Measurements from ENCODE around the gene CDC42BPA. TPM values are rescaled to one million over a fixed set of nuclear protein-coding genes. Genes with fewer than 3 reads are reported as not detected.

Gene CDC42BPA
- total and polyA plus RNA-seq, 2 of the 13 experiments (the other 11 are each of a cell fraction or from before 2014, with no cell fraction given): 6.5 to 16.0 TPM

DNA sequence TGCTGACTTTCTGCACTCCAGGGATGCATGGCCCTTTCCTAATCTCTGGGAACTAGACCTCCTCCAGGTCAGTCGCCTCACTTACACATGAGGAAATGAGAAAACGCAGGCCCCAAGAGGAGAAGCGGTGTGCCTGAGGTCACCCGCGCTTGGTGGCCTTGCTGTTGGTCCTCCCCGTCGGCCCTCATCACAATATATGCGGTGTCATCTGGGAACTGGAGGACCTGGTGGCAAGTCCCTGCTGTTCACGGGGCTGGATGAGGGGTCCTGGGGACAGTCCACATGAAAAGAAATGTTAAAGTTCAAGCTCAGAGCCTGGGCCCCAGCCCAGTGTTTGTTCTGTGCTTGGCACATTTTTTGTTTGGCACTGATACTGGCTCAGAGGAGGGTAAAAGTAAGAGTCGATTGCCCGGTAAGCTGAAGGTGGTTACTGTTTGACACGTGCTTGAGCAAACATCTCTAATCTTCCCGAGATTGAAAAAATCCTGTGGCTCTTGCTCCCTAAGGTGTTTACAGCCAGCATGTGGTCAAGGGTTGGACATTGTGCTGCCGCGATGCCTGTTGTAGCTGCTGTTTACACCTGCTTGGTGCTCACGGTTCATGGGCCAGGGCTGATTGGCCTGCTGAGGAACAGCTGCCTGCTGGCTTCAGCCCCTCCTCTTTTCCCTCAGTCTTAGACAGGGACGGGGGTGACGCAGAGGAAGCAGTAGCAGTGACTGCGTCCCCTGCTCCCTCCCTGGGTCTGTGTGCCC, 373.0 kb downstream of the CDC42BPA start (continued):
- TF ChIP-seq, protein P1, sequence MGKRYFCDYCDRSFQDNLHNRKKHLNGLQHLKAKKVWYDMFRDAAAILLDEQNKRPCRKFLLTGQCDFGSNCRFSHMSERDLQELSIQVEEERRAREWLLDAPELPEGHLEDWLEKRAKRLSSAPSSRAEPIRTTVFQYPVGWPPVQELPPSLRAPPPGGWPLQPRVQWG (CRISPR knock-in tag; IDR thresholded peaks at IDR 0.05; ENCODE audit: borderline replicate concordance, low read depth): no peak
- TF ChIP-seq AGO2 (optimal IDR thresholded peaks at IDR 0.05; ENCODE audit: low read depth, low read length): no peak
- peak; percentile 54; the same call in 1 of the 2 replicates for TF ChIP-seq CENPT (CRISPR knock-in tag; IDR thresholded peaks at IDR 0.05; ENCODE audit: low read depth)
- TF ChIP-seq AGO1 (IDR thresholded peaks at IDR 0.05; ENCODE audit: low read depth, low read length, poor library complexity, severe bottlenecking): no peak
- no peak; the same call in 1 of the 2 replicates for TF ChIP-seq DNMT3B (CRISPR knock-in tag; conservative IDR thresholded peaks at IDR 0.05)
- no peak for TF ChIP-seq ZNF367 (CRISPR knock-in tag; IDR thresholded peaks at IDR 0.05; ENCODE audit: borderline replicate concordance)
- peak; percentile 21; the same call in 1 of the 2 replicates for TF ChIP-seq ARHGAP35 (CRISPR knock-in tag; IDR thresholded peaks at IDR 0.05; ENCODE audit: borderline replicate concordance)
- TF ChIP-seq, protein P2, sequence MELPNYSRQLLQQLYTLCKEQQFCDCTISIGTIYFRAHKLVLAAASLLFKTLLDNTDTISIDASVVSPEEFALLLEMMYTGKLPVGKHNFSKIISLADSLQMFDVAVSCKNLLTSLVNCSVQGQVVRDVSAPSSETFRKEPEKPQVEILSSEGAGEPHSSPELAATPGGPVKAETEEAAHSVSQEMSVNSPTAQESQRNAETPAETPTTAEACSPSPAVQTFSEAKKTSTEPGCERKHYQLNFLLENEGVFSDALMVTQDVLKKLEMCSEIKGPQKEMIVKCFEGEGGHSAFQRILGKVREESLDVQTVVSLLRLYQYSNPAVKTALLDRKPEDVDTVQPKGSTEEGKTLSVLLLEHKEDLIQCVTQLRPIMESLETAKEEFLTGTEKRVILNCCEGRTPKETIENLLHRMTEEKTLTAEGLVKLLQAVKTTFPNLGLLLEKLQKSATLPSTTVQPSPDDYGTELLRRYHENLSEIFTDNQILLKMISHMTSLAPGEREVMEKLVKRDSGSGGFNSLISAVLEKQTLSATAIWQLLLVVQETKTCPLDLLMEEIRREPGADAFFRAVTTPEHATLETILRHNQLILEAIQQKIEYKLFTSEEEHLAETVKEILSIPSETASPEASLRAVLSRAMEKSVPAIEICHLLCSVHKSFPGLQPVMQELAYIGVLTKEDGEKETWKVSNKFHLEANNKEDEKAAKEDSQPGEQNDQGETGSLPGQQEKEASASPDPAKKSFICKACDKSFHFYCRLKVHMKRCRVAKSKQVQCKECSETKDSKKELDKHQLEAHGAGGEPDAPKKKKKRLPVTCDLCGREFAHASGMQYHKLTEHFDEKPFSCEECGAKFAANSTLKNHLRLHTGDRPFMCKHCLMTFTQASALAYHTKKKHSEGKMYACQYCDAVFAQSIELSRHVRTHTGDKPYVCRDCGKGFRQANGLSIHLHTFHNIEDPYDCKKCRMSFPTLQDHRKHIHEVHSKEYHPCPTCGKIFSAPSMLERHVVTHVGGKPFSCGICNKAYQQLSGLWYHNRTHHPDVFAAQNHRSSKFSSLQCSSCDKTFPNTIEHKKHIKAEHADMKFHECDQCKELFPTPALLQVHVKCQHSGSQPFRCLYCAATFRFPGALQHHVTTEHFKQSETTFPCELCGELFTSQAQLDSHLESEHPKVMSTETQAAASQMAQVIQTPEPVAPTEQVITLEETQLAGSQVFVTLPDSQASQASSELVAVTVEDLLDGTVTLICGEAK (IDR thresholded peaks at IDR 0.05): no peak
- TF ChIP-seq, protein P2 (CRISPR knock-in tag; IDR thresholded peaks at IDR 0.05): peak; percentile 72; the same call in 1 of the 2 replicates
- TF ChIP-seq, protein P3, sequence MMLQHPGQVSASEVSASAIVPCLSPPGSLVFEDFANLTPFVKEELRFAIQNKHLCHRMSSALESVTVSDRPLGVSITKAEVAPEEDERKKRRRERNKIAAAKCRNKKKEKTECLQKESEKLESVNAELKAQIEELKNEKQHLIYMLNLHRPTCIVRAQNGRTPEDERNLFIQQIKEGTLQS (CRISPR knock-in tag; IDR thresholded peaks at IDR 0.05): no peak
- peak; percentile 46 for TF ChIP-seq ELF3 (CRISPR knock-in tag; IDR thresholded peaks at IDR 0.05)
- TF ChIP-seq, protein P4, sequence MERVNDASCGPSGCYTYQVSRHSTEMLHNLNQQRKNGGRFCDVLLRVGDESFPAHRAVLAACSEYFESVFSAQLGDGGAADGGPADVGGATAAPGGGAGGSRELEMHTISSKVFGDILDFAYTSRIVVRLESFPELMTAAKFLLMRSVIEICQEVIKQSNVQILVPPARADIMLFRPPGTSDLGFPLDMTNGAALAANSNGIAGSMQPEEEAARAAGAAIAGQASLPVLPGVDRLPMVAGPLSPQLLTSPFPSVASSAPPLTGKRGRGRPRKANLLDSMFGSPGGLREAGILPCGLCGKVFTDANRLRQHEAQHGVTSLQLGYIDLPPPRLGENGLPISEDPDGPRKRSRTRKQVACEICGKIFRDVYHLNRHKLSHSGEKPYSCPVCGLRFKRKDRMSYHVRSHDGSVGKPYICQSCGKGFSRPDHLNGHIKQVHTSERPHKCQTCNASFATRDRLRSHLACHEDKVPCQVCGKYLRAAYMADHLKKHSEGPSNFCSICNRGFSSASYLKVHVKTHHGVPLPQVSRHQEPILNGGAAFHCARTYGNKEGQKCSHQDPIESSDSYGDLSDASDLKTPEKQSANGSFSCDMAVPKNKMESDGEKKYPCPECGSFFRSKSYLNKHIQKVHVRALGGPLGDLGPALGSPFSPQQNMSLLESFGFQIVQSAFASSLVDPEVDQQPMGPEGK (CRISPR knock-in tag; IDR thresholded peaks at IDR 0.05): peak; percentile 26; the same call in 1 of the 2 replicates
- TF ChIP-seq MAZ (IDR thresholded peaks at IDR 0.05; ENCODE audit: borderline replicate concordance, low read depth, low read length): 0 out of 2 replicates have a peak, but pooled peaks have one; percentile 5
- TF ChIP-seq MAZ (CRISPR knock-in tag; IDR thresholded peaks at IDR 0.05; ENCODE audit: low read depth): no peak
- TF ChIP-seq SNRNP70 (IDR thresholded peaks at IDR 0.05; ENCODE audit: low read depth, low read length): no peak
- TF ChIP-seq, protein P5, sequence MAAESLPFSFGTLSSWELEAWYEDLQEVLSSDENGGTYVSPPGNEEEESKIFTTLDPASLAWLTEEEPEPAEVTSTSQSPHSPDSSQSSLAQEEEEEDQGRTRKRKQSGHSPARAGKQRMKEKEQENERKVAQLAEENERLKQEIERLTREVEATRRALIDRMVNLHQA (CRISPR knock-in tag; IDR thresholded peaks at IDR 0.05): no peak
